ENCODE measurements around the gene RAB27A.
"Not testable (repeated sequence)": the region's sequence is repeated elsewhere in the genome, so short reads cannot be mapped to it uniquely, and the experiment has no call there.

Gene RAB27A

GRCh38 chr15:55250392-55250791, 39.2 kb downstream of the RAB27A start:
- no peak for DNase-seq (ENCODE audit: low read depth)

- DNase-seq (ENCODE audit: low read depth) = not testable (repeated sequence)
Observed at GRCh38 chr15:55249885-55250284, 39.7 kb downstream of the RAB27A start.

- no peak for DNase-seq (ENCODE audit: low read depth)
Observed at GRCh38 chr15:55248895-55249294, 40.7 kb downstream of the RAB27A start.

- no peak for DNase-seq (ENCODE audit: low read depth)
Observed at GRCh38 chr15:55247766-55248427, 41.7 kb downstream of the RAB27A start.

- DNase-seq (ENCODE audit: low read depth) = no peak
Observed at GRCh38 chr15:55247311-55247710, 42.3 kb downstream of the RAB27A start.

GRCh38 chr15:55246567-55246966, 43.0 kb downstream of the RAB27A start:
- DNase-seq (ENCODE audit: low read depth) = no peak

- DNase-seq (ENCODE audit: low read depth) = no peak
Observed at GRCh38 chr15:55245059-55245458, 44.6 kb downstream of the RAB27A start.

- DNase-seq (ENCODE audit: low read depth) = no peak
Observed at GRCh38 chr15:55241891-55242290, 47.7 kb downstream of the RAB27A start.

- DNase-seq (ENCODE audit: low read depth) = no peak
Observed at GRCh38 chr15:55241186-55241585, 48.4 kb downstream of the RAB27A start.

GRCh38 chr15:55240125-55240760, 49.4 kb downstream of the RAB27A start:
- no peak for DNase-seq (ENCODE audit: low read depth)

- DNase-seq (ENCODE audit: low read depth) = no peak
Observed at GRCh38 chr15:55239440-55240124, 50.0 kb downstream of the RAB27A start.

GRCh38 chr15:55238877-55239276, 50.7 kb downstream of the RAB27A start:
- DNase-seq (ENCODE audit: low read depth) = no peak

GRCh38 chr15:55237219-55238130, 52.1 kb downstream of the RAB27A start:
- DNase-seq (ENCODE audit: low read depth) = no peak

- DNase-seq (ENCODE audit: low read depth) = no peak
Observed at GRCh38 chr15:55235546-55236036, 54.0 kb downstream of the RAB27A start.

GRCh38 chr15:55234800-55235104, 54.9 kb downstream of the RAB27A start:
- no peak for DNase-seq (ENCODE audit: low read depth)

- no peak for DNase-seq (ENCODE audit: low read depth)
Observed at GRCh38 chr15:55234104-55234799, 55.4 kb downstream of the RAB27A start.

GRCh38 chr15:55231455-55231854, 58.2 kb downstream of the RAB27A start:
- no peak for DNase-seq (ENCODE audit: low read depth)

- DNase-seq (ENCODE audit: low read depth) = no peak
Observed at GRCh38 chr15:55230953-55231352, 58.7 kb downstream of the RAB27A start.

- DNase-seq (ENCODE audit: low read depth) = no peak
Observed at GRCh38 chr15:55230051-55230670, 59.5 kb downstream of the RAB27A start.

GRCh38 chr15:55226127-55226526, 63.5 kb downstream of the RAB27A start:
- no peak for DNase-seq (ENCODE audit: low read depth)

GRCh38 chr15:55224892-55225291, 64.7 kb downstream of the RAB27A start:
- no peak for DNase-seq (ENCODE audit: low read depth)
